A549 (cell line): ENCODE results near the gene PPP1R18. TPM values are rescaled to one million over a fixed set of nuclear protein-coding genes. Genes with fewer than 3 reads are reported as not detected.
A peak's percentile ranks its signal among the peaks of the same experiment; 100 is the strongest.

Source experiments
- ATAC-seq, 2 experiments: fragments of 200-7000 bp in 1 of 2; fragments of >200 bp in 1 of 2; cut with Nextera tagmentation in 1 of 2; cut with Tn5 transposase in 1 of 2; 3 replicates each; pipeline versions ENCODE4 v1.8.0 to v1.9.1; 2018 to 2020; ENCODE audit warnings: mild to moderate bottlenecking in 1 of 2, moderate library complexity in 1 of 2
- CTCF ChIA-PET: fragments of 300-600 bp; sonication (Branson Sonifier 250); formaldehyde crosslinking; extraction: SDS; loops from one replicate; lab custom pipeline; 2021; ENCODE audit warnings: antibody characterized with exemption, inconsistent platforms; lab: Yijun Ruan, JAX
- POLR2A ChIA-PET: fragments of 350-600 bp; formaldehyde crosslinking; extraction: SDS; loops from one replicate; lab custom pipeline; 2021; ENCODE audit warnings: antibody characterized with exemption, inconsistent platforms; lab: Yijun Ruan, JAX
- DNase-seq, 2 experiments: peaks; one replicate each; pipeline versions ENCODE4 v3.0.0 to v3.0.0-alpha.2; 2011 to 2016; ENCODE audit warnings: low read depth in 1 of 2, low spot score in 1 of 2
- FAIRE-seq: peaks from 2 replicates; lab custom pipeline; 2011; peaks lifted over from hg19 to GRCh38; lab: Jason Lieb, UNC
- H3K27ac ChIP-seq, 2 experiments: fragments of >200 bp; sonication (Bioruptor Twin); formaldehyde crosslinking; 3 replicates each; pipeline ENCODE4 v1.5.1; 2016 to 2017
- H3K4me1 ChIP-seq: fragments of >200 bp; sonication (Bioruptor Twin); formaldehyde crosslinking; 3 replicates; pipeline ENCODE4 v1.6.1; 2016
- H3K4me2 ChIP-seq: fragments of >200 bp; sonication (Bioruptor Twin); formaldehyde crosslinking; 3 replicates; pipeline ENCODE4 v1.6.1; 2016
- H3K4me3 ChIP-seq: fragments of >200 bp; sonication (Bioruptor Twin); formaldehyde crosslinking; 3 replicates; pipeline ENCODE4 v1.5.1; 2016
- H3K9me3 ChIP-seq: fragments of >200 bp; sonication (Bioruptor Twin); formaldehyde crosslinking; 3 replicates; pipeline ENCODE4 v1.6.1; 2016
- BHLHE40 ChIP-seq: IDR thresholded peaks from 2 replicates; pipeline ENCODE4 v1.6.1; 2012; ENCODE audit warnings: low read depth, low read length, inconsistent platforms
- CBX8 ChIP-seq: fragments of 200-600 bp; sonication (generic); IDR thresholded peaks from 2 replicates; pipeline ENCODE4 v1.6.1; 2016
- CEBPB ChIP-seq, 2 experiments: fragments of >200 bp in 1 of 2; sonication (Bioruptor Twin) in 1 of 2; formaldehyde crosslinking in 1 of 2; IDR thresholded peaks; 2 replicates each; pipeline ENCODE4 v1.6.1; 2012 to 2016
- CHD2 ChIP-seq: fragments of 150-350 bp; IDR thresholded peaks from 2 replicates; pipeline ENCODE4 v1.6.1; 2014; ENCODE audit warnings: low read length; ENCODE audit not compliant: partially characterized antibody
- CHD4 ChIP-seq: fragments of 200-600 bp; sonication (generic); IDR thresholded peaks from 2 replicates; pipeline ENCODE4 v1.6.1; 2016; ENCODE audit warnings: antibody characterized with exemption, mild to moderate bottlenecking, borderline replicate concordance
- CTCF ChIP-seq: fragments of >200 bp; sonication (Bioruptor Twin); formaldehyde crosslinking; IDR thresholded peaks from 3 replicates; pipeline ENCODE4 v1.5.1; 2016
- EP300 ChIP-seq, 2 experiments: fragments of >200 bp; sonication (Bioruptor Twin); formaldehyde crosslinking; IDR thresholded peaks; 2 replicates in 1 of 2; 3 replicates in 1 of 2; pipeline ENCODE4 v1.6.1; 2016 to 2017
- GATA3 ChIP-seq: IDR thresholded peaks from 2 replicates; pipeline ENCODE4 v1.6.1; 2012; ENCODE audit warnings: borderline replicate concordance
- HEYL ChIP-seq: fragments of 250-450 bp; sonication (Bioruptor Pico); IDR thresholded peaks from 2 replicates; pipeline ENCODE4 v1.8.0; 2021; ENCODE audit warnings: mild to moderate bottlenecking, moderate library complexity
- JUNB ChIP-seq: fragments of >200 bp; sonication (Bioruptor Twin); formaldehyde crosslinking; IDR thresholded peaks from 2 replicates; pipeline ENCODE4 v1.6.1; 2016
- KDM1A ChIP-seq: fragments of 200-600 bp; sonication (generic); IDR thresholded peaks from 2 replicates; pipeline ENCODE4 v1.6.1; 2016; ENCODE audit warnings: low read depth, mild to moderate bottlenecking
- KDM5A ChIP-seq: fragments of 200-600 bp; sonication (generic); IDR thresholded peaks from 2 replicates; pipeline ENCODE4 v1.6.1; 2016; ENCODE audit warnings: antibody characterized with exemption, mild to moderate bottlenecking
- MAFK ChIP-seq: fragments of 450-650 bp; IDR thresholded peaks from 2 replicates; pipeline ENCODE4 v1.6.1; 2014; ENCODE audit not compliant: partially characterized antibody
- MYC ChIP-seq: IDR thresholded peaks from 2 replicates; pipeline ENCODE4 v1.6.1; 2012; ENCODE audit warnings: mild to moderate bottlenecking, inconsistent platforms, low read length, improper control_type of control experiment, borderline replicate concordance
- POLR2AphosphoS2 ChIP-seq: conservative IDR thresholded peaks from 2 replicates; pipeline ENCODE4 v1.6.1; 2012; ENCODE audit warnings: low read length, improper control_type of control experiment, inconsistent platforms
- RAD21 ChIP-seq, 2 experiments: fragments of >200 bp in 1 of 2; sonication (Bioruptor Twin) in 1 of 2; formaldehyde crosslinking in 1 of 2; IDR thresholded peaks in 1 of 2; conservative IDR thresholded peaks in 1 of 2; 2 replicates in 1 of 2; 3 replicates in 1 of 2; pipeline ENCODE4 v1.6.1; 2012 to 2018; ENCODE audit warnings: inconsistent platforms in 1 of 2
- RARB ChIP-seq: fragments of 250-450 bp; sonication (Bioruptor Pico); IDR thresholded peaks from 2 replicates; pipeline ENCODE4 v1.8.0; 2021; ENCODE audit warnings: mild to moderate bottlenecking, moderate library complexity
- REST ChIP-seq: fragments of 200-600 bp; sonication (generic); IDR thresholded peaks from 2 replicates; pipeline ENCODE4 v1.6.1; 2016; ENCODE audit warnings: antibody characterized with exemption, mild to moderate bottlenecking, moderate library complexity
- SMC3 ChIP-seq: fragments of >200 bp; sonication (Bioruptor Twin); formaldehyde crosslinking; IDR thresholded peaks from 3 replicates; pipeline ENCODE4 v1.6.1; 2018; ENCODE audit warnings: inconsistent platforms
- SREBF2 ChIP-seq: fragments of 450-650 bp; IDR thresholded peaks from 2 replicates; pipeline ENCODE4 v1.6.1; 2014; ENCODE audit warnings: mild to moderate bottlenecking, moderate library complexity
- TFCP2L1 ChIP-seq: fragments of 250-450 bp; sonication (Bioruptor Pico); IDR thresholded peaks from 2 replicates; pipeline ENCODE4 v1.5.0; 2021; ENCODE audit warnings: mild to moderate bottlenecking
- ZNF302 ChIP-seq: fragments of 250-450 bp; sonication (Bioruptor Pico); IDR thresholded peaks from 2 replicates; pipeline ENCODE4 v1.9.0; 2021; ENCODE audit warnings: inconsistent platforms, mild to moderate bottlenecking, moderate library complexity
- ZSCAN20 ChIP-seq: fragments of 250-450 bp; sonication (Bioruptor Pico); IDR thresholded peaks from 2 replicates; pipeline ENCODE4 v1.8.0; 2022; ENCODE audit warnings: mild to moderate bottlenecking, moderate library complexity
- WGBS: methylation state at CpG from one replicate; pipeline ENCODE4 v1.1.6; 2017; ENCODE audit errors: missing lambda C conversion rate; 5-methylcytosine and 5-hydroxymethylcytosine counted together
- polyA plus RNA-seq, 4 experiments: library from polyadenylated mRNA; depleted of rRNA in 3 of 4; stranded (reverse); fragments of >200 nt; fragmentation: RNase III in 1 of 4; extraction: RNeasy Plus Mini Kit Qiagen cat#74134 plus additional on column Dnase treatment in 1 of 4; gene quantifications; 2 replicates in 3 of 4; 3 replicates in 1 of 4; pipeline ENCODE4 v1.2.3, GENCODE V29; 2011 to 2017
- TF ChIP-seq, protein P1 (sequence below): IDR thresholded peaks from 2 replicates; pipeline ENCODE4 v1.6.1; 2012

PPP1R18 gene
- polyA plus RNA-seq, 2 of the 4 experiments (the other 2 are of a cell fraction), result 17.1 to 20.6 TPM

GRCh38 chr6:30640481-30640880, 46.0 kb downstream of the PPP1R18 start:
- ATAC-seq (peak; percentile 76), DNase-seq (no peak)

DNA sequence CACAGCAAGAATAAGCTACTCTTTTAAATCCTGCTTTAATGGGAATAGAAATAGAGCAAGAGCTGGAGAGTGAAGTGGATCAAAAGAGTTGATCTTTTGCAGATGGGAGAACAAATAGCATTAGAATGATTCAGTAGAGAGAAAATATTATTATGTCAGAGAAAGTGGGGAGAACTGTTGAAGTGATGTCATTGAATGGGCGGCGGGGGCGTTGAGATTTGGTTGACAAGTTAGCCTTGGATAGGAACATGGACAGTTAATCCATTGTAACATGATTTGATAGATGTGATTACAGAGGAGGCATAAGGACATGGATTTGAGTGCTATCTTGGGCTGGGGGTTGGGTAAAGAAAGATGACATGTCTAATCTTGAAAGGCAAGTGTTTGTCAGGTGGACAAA, 50.6 kb downstream of the PPP1R18 start:
- ChIA-PET POLR2A (no interaction called here), CTCF (no interaction called here)
- TF ChIP-seq KDM5A (no peak), CBX8 (no peak), CEBPB (IDR thresholded peaks at IDR 0.05) (no peak), ZNF302 (CRISPR knock-in tag) (no peak), SREBF2 (no peak), EP300 (IDR thresholded peaks at IDR 0.05) (no peak), SMC3 (no peak), JUNB (no peak), KDM1A (no peak), HEYL (CRISPR knock-in tag) (no peak), BHLHE40 (no peak), CHD2 (no peak), MAFK (no peak), TFCP2L1 (CRISPR knock-in tag) (no peak), POLR2AphosphoS2 (no peak), MYC (no peak), GATA3 (no peak), CTCF (no peak)
- TF ChIP-seq, protein P1, sequence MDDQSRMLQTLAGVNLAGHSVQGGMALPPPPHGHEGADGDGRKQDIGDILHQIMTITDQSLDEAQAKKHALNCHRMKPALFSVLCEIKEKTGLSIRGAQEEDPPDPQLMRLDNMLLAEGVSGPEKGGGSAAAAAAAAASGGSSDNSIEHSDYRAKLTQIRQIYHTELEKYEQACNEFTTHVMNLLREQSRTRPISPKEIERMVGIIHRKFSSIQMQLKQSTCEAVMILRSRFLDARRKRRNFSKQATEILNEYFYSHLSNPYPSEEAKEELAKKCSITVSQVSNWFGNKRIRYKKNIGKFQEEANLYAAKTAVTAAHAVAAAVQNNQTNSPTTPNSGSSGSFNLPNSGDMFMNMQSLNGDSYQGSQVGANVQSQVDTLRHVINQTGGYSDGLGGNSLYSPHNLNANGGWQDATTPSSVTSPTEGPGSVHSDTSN, result no peak
- FAIRE-seq (no peak), DNase-seq (no peak), ATAC-seq (no peak)
- Histone ChIP-seq H3K4me2 (no peak overlapping the region), H3K9me3 (no peaks in the 10 kb centered on the region), H3K4me3 (no peak overlapping the region), H3K4me1 (peaks cover 5% of the 10 kb centered on the region; the same call in 1 of the 3 replicates), H3K27ac (no peak overlapping the region)
- WGBS, result 98% methylated on average over 3 of the region's 3 CpGs

More at GRCh38 chr6:30640481-30640880, 46.0 kb downstream of the PPP1R18 start:
- Histone ChIP-seq H3K4me3 (no peak overlapping the region), H3K4me2 (no peak overlapping the region), H3K4me1 (no peaks in the 10 kb centered on the region), H3K9me3 (no peaks in the 10 kb centered on the region), H3K27ac (no peak overlapping the region)
- ChIA-PET CTCF (interaction anchor here (0.6 to 2.1 kb wide), 4 partner anchors 10 to 32 kb away, joined by 3 to 5 read pairs (median 3); partner anchors contain the start of gene DHX16), POLR2A (no interaction called here)
- FAIRE-seq, result no peak
- no peak for TF ChIP-seq ZSCAN20 (CRISPR knock-in tag)
- TF ChIP-seq RAD21 (conservative IDR thresholded peaks at IDR 0.05 in 1 of 2, IDR thresholded peaks at IDR 0.05 in 1 of 2), result 0 out of 5 replicates have a peak, but pooled peaks of 1 of the 2 experiments have one; percentile 7
- TF ChIP-seq POLR2AphosphoS2, result no peak
- TF ChIP-seq CHD4, result no peak
- TF ChIP-seq REST, result no peak
- no peak for TF ChIP-seq RARB (CRISPR knock-in tag)
- 81% methylated on average over 8 of the region's 10 CpGs for WGBS
